Sigmoid colon (tissue), 4 donors: ENCODE data around the gene KIAA1549.

Experiments
- CTCF ChIP-seq, 4 experiments: fragments of 450-650 bp in 3 of 4; fragments of 200-600 bp in 1 of 4; IDR thresholded peaks; one replicate each; pipeline ENCODE4 v1.5.1; 2016 to 2019; ENCODE audit warnings: antibody characterized with exemption in 4 of 4, mild to moderate bottlenecking in 3 of 4, moderate library complexity in 2 of 4
- EP300 ChIP-seq, 4 donors: sonication (generic); formaldehyde crosslinking; IDR thresholded peaks; one replicate each; pipeline ENCODE4 v1.6.1; 2017; ENCODE audit warnings: antibody characterized with exemption in 4 of 4
- POLR2A ChIP-seq, 2 donors: fragments of 450-650 bp; IDR thresholded peaks; one replicate each; pipeline ENCODE4 v1.6.1; 2016; ENCODE audit warnings: antibody characterized with exemption in 2 of 2, mild to moderate bottlenecking in 2 of 2, moderate library complexity in 2 of 2
- POLR2AphosphoS5 ChIP-seq, 4 donors: sonication (generic); formaldehyde crosslinking; IDR thresholded peaks; one replicate each; pipeline ENCODE4 v1.6.1; 2017; ENCODE audit warnings: antibody characterized with exemption in 4 of 4

- TF ChIP-seq CTCF (IDR thresholded peaks at IDR 0.05): no peak
- no peak for TF ChIP-seq POLR2AphosphoS5 (IDR thresholded peaks at IDR 0.05)
- no peak for TF ChIP-seq POLR2A (IDR thresholded peaks at IDR 0.05)
- no peak for TF ChIP-seq EP300 (IDR thresholded peaks at IDR 0.05)
These were observed 146.6 kb downstream of the KIAA1549 start for GRCh38 chr7:138834583-138834982.
